Measurements from ENCODE around the gene CATSPER4.

Gene CATSPER4

DNA sequence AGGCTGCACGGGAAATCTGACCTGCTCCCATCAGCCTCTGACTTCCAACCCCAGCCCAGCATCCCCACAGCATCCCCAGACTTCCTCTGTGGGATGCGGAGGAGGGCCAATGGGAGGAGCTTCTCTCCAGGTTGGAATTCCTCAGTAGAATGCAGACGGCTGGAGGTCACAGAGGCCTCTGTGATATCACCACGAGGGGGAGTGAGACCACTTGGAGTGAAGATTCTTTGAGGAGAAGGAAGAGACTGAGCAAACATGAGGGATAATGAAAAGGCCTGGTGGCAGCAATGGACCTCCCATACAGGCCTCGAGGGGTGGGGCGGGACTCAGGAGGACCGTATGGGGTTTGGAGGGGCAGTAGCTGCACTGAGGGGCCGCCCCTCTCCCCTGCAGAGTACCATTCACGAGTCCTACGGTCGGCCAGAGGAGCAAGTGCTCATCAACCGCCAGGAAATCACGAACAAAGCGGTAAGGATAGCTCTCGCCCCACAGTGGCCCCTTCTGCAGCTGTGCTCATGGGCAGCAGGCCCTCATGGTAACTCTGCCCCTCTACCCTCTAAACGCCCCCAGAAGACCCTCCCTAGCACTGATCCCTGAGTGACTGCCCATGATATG, at the start of gene CATSPER4:
TSS of gene CATSPER4 (plus strand) at position 230 of the 615 bp plus-strand sequence. CDS start at position 256, 26 bp downstream.
- TF ChIP-seq, protein P1, sequence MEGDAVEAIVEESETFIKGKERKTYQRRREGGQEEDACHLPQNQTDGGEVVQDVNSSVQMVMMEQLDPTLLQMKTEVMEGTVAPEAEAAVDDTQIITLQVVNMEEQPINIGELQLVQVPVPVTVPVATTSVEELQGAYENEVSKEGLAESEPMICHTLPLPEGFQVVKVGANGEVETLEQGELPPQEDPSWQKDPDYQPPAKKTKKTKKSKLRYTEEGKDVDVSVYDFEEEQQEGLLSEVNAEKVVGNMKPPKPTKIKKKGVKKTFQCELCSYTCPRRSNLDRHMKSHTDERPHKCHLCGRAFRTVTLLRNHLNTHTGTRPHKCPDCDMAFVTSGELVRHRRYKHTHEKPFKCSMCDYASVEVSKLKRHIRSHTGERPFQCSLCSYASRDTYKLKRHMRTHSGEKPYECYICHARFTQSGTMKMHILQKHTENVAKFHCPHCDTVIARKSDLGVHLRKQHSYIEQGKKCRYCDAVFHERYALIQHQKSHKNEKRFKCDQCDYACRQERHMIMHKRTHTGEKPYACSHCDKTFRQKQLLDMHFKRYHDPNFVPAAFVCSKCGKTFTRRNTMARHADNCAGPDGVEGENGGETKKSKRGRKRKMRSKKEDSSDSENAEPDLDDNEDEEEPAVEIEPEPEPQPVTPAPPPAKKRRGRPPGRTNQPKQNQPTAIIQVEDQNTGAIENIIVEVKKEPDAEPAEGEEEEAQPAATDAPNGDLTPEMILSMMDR (IDR thresholded peaks at IDR 0.05) = no peak
- H3K27me3 ChIP-seq = no peaks in the 10 kb centered on the region
- no peaks in the 10 kb centered on the region for H3K9me3 ChIP-seq
- no peaks in the 10 kb centered on the region for H3K36me3 ChIP-seq
- no peaks in the 10 kb centered on the region for H3K4me1 ChIP-seq (ENCODE audit: control insufficient read depth in 1 of 2, insufficient read depth in 1 of 2, low read depth in 1 of 2, low read length in 1 of 2)
- no peak within 1 kb of the TSS for H3K4me3 ChIP-seq (ENCODE audit: low read depth in 1 of 2, low read length in 1 of 2)
- no peak within 1 kb of the TSS for H3K27ac ChIP-seq

DNA sequence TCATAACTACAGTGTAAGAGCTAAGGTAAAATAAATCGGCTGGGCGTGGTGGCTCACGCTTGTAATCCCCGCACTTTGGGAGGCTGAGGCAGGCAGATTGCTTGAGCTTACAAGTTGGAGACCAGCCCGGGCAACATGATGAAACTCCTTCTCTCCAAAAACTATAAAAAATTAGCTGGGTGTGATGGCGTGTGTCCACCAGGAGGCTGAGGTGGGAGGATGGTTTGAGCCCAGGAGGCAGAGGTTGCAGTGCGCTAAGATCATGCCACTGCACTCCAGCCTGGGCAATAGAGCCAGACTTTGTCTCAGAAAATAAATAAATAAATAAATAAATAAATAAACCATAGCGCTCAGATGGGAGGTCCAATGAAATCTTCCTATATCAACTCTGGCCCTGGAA, 48.2 kb upstream of the CATSPER4 start:
- no peak overlapping the region for H3K27ac ChIP-seq
- TF ChIP-seq, protein P1 (IDR thresholded peaks at IDR 0.05) = no peak
- H3K36me3 ChIP-seq = no peaks in the 10 kb centered on the region
- no peaks in the 10 kb centered on the region for H3K27me3 ChIP-seq
- peaks cover 16 to 19% of the 10 kb centered on the region in 2 experiments for H3K4me1 ChIP-seq (ENCODE audit: control insufficient read depth in 1 of 2, insufficient read depth in 1 of 2, low read depth in 1 of 2, low read length in 1 of 2)
- H3K9me3 ChIP-seq = no peaks in the 10 kb centered on the region
- H3K4me3 ChIP-seq (ENCODE audit: low read depth in 1 of 2, low read length in 1 of 2) = no peak overlapping the region

DNA sequence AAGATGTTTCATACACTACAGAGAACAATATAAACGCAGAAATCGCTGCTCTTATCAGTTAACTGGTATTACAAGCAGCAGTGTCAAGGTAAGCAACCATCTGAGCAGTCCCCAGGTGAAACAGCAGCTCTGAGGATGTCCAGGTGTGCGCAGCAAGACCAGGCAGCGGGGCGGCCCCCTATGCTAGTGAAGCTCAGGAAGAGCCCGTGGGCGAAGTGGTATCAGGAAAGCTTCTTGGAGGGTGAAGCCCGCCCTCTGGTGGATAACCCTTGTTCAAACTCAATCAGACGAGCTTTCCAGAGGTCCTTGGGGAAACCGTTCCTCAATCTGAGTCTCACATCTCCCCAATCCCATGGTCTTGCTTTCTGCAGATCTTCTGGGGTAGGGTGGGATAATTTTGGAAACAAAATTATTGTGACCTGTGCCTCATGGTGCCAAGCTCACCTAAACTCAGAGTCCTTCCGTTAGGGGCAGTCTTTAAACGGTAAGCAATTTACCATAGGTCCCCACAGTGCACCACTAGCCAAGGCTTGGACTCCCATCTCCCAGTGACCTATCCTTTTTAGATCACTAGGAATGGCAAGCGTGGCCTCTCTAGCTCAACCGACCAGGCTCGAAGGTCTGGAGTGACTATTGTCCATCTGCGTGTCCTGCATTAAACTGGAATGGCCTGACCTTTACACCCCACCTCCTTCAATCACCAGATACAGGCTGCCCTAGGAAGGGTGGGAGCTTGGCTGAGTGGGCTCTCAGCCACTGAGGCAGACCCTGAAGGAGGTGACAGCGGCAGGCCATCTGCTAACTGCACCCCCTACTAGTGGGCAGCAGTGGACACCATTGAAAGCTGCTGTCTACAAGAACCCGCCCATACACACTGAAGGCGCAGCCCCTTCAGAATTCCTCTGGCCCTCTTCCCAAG, 45.1 kb upstream of the CATSPER4 start:
- H3K27ac ChIP-seq = no peak overlapping the region
- H3K9me3 ChIP-seq = no peaks in the 10 kb centered on the region
- H3K4me3 ChIP-seq (ENCODE audit: low read depth in 1 of 2, low read length in 1 of 2) = no peak overlapping the region
- no peaks in the 10 kb centered on the region for H3K36me3 ChIP-seq
- peaks cover 6 to 12% of the 10 kb centered on the region in 2 experiments for H3K4me1 ChIP-seq (ENCODE audit: control insufficient read depth in 1 of 2, insufficient read depth in 1 of 2, low read depth in 1 of 2, low read length in 1 of 2)
- TF ChIP-seq, protein P1 (IDR thresholded peaks at IDR 0.05) = peak; percentile 73
- no peaks in the 10 kb centered on the region for H3K27me3 ChIP-seq

DNA sequence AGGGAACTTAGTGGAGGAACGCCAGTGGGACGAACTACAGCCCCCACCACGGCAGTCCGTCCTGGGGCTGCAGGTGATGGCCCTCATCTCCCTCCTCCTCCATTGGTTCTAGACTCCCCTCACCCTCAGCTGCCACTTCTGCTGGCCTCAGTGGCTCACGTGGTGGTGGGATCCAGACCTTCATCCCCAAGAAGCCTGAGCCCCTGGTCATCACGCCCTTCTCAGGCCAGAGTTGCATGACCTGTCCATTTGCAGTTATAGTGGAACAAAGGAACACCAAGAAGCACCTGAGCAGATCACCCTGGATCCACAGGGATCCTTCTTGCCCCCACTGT, 44.5 kb upstream of the CATSPER4 start:
- peaks cover 6 to 12% of the 10 kb centered on the region in 2 experiments for H3K4me1 ChIP-seq (ENCODE audit: control insufficient read depth in 1 of 2, insufficient read depth in 1 of 2, low read depth in 1 of 2, low read length in 1 of 2)
- no peaks in the 10 kb centered on the region for H3K36me3 ChIP-seq
- no peaks in the 10 kb centered on the region for H3K9me3 ChIP-seq
- H3K4me3 ChIP-seq (ENCODE audit: low read depth in 1 of 2, low read length in 1 of 2) = no peak overlapping the region
- H3K27me3 ChIP-seq = no peaks in the 10 kb centered on the region
- H3K27ac ChIP-seq = no peak overlapping the region
- TF ChIP-seq, protein P1 (IDR thresholded peaks at IDR 0.05) = no peak

DNA sequence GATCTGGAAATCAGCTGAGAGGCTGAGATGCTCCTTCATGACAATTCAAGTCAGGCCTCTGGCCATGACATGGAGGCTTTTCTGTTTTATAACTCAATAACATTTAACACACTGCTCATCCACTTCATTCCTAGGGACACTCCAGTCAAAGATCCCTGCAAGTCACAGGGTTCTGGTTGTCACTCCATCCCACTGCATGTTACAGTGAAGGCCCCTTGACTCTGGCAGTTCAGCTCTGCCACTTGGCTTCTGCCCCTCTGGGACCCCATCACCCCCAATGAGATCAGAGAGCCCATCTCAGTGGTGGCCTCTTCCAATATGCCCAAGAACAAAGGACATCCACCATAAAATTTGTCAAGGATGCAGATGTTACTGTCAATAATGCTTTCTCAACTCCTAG, 41.5 kb upstream of the CATSPER4 start:
- TF ChIP-seq, protein P1 (IDR thresholded peaks at IDR 0.05) = no peak
- Histone ChIP-seq H3K9me3 (no peaks in the 10 kb centered on the region), H3K27me3 (peaks cover 3% of the 10 kb centered on the region)

More for the DNA sequence above, 41.5 kb upstream of the CATSPER4 start:
- H3K4me1 ChIP-seq (ENCODE audit: control insufficient read depth in 1 of 2, insufficient read depth in 1 of 2, low read depth in 1 of 2, low read length in 1 of 2) = peaks cover 21 to 32% of the 10 kb centered on the region in 2 experiments
- H3K36me3 ChIP-seq = no peaks in the 10 kb centered on the region
- no peak overlapping the region for H3K4me3 ChIP-seq (ENCODE audit: low read depth in 1 of 2, low read length in 1 of 2)
- H3K27ac ChIP-seq = no peak overlapping the region
